ENCODE data around the gene SCRT2.

The SCRT2 gene

GRCh38 chr20:689947-690346 lies 14.3 kb upstream of the SCRT2 start:
- TF ChIP-seq ZNF274 (IDR thresholded peaks at IDR 0.05; ENCODE audit: low read depth, low read length), result no peak
- H3K4me3 ChIP-seq (ENCODE audit: low read length), result no peak overlapping the region

- no peak overlapping the region for H3K4me3 ChIP-seq (ENCODE audit: low read length)
- no peak for TF ChIP-seq ZNF274 (IDR thresholded peaks at IDR 0.05; ENCODE audit: low read depth, low read length)
Observed at GRCh38 chr20:689348-689747, 13.7 kb upstream of the SCRT2 start.

DNA sequence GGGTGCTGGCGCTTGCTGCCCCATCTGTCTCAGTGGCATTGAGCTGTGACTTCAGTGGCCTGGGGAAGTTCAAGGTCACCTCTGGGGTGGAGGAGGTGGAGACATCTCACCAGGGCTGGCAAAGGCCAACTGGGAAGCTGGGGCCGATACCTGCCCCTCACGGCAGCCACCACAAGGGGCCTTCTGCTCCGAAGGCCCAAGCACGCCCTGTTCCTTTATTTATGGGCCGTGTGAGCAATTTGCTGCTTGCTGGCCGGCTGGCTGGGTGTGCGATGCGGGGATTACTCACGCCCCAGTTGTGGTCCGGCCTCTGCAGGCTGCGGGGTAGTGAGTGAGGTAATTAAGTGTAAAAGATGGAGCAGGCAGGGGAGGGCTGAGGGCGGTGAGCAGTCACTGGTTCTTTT lies 13.2 kb upstream of the SCRT2 start:
- H3K4me3 ChIP-seq (ENCODE audit: low read length), result no peak overlapping the region
- TF ChIP-seq ZNF274 (IDR thresholded peaks at IDR 0.05; ENCODE audit: low read depth, low read length), result no peak

GRCh38 chr20:687468-688203 lies 12.0 kb upstream of the SCRT2 start:
- no peak overlapping the region for H3K4me3 ChIP-seq (ENCODE audit: low read length)
- no peak for TF ChIP-seq ZNF274 (IDR thresholded peaks at IDR 0.05; ENCODE audit: low read depth, low read length)

DNA sequence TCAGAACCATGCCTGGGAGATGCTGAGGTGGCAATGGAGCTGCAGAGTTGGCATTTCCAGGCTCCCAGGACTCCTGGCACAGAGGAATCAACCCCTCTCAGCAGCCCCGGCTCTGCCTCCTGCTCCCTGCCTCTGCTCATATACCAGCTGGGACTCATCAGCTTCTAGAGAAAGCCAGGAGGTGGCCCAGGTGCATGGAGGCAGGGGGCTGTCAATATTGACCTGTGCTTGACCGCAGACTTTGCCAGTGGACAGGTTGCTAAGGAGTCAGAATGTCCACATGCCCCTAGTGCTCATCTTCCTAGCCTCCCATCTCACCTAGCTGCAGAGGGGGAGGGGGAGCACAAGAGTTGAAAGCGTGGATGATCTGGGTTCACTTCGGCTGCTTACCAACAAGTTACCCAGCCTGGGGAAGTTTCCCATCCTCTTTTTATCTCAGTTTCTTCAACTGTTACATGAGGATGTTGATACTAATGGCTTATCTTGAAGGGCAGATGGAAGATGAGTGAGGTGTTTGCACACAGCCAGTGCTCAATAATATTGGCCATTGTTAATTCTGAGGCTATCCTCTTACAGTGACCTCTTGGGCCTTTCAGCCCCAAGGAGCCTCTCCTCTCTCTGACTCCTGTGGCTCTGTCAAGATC lies 9.2 kb upstream of the SCRT2 start:
- no peak overlapping the region for H3K4me3 ChIP-seq (ENCODE audit: low read length)
- TF ChIP-seq ZNF274 (IDR thresholded peaks at IDR 0.05; ENCODE audit: low read depth, low read length), result no peak

DNA sequence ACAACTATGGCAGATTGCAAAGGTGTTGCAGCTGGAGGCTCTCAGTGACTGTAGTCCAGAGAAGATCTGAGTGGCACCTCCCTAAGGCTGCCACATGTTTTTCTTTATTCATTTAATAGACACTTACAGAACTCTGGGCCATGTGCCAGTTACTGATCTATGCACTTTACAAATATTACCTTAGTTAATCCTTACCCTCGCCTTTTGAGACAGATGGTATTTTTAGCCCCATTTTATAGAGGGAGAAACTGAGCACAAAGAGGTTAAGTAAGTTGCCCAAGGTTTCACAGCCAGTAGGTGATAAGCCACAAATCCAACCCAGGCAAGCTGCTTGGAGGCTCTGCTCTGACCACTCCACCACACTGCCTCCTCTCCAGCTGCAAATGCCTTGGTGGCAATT lies 6.5 kb upstream of the SCRT2 start:
- H3K4me3 ChIP-seq (ENCODE audit: low read length), result no peak overlapping the region
- TF ChIP-seq ZNF274 (IDR thresholded peaks at IDR 0.05; ENCODE audit: low read depth, low read length), result no peak

DNA sequence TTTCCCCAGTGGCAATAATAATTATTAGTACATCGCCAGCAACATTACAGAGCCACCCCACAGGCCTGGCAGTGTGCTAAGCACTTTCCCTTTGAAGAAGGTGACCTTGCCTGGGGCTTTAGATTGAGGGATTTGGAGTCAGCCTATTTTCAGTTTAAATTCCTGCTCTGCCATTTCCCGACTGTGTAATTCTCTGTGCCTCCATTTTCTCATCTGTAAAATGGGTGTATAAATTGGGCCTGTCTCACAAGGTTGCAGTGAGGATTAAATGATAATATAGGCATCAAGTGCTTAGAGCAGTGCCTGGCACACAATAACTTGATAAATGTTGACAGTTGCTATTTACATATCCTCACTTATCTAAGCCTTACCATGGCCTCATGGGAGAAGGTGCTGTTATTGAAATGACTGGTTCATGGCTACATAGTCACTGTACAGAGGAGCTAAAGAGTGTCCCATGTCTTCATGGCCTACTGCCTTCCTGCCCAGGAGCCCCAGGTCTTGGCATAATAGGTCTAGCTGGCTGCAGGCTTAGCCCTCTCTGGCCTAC lies 5.1 kb upstream of the SCRT2 start:
- TF ChIP-seq ZNF274 (IDR thresholded peaks at IDR 0.05; ENCODE audit: low read depth, low read length), result no peak
- H3K4me3 ChIP-seq (ENCODE audit: low read length), result no peak overlapping the region

GRCh38 chr20:677957-678356 lies 2.4 kb upstream of the SCRT2 start:
- no peak for TF ChIP-seq ZNF274 (IDR thresholded peaks at IDR 0.05; ENCODE audit: low read depth, low read length)
- no peak overlapping the region for H3K4me3 ChIP-seq (ENCODE audit: low read length)

- TF ChIP-seq ZNF274 (IDR thresholded peaks at IDR 0.05; ENCODE audit: low read depth, low read length), result no peak
Observed at GRCh38 chr20:676967-677366, 1.4 kb upstream of the SCRT2 start.

DNA sequence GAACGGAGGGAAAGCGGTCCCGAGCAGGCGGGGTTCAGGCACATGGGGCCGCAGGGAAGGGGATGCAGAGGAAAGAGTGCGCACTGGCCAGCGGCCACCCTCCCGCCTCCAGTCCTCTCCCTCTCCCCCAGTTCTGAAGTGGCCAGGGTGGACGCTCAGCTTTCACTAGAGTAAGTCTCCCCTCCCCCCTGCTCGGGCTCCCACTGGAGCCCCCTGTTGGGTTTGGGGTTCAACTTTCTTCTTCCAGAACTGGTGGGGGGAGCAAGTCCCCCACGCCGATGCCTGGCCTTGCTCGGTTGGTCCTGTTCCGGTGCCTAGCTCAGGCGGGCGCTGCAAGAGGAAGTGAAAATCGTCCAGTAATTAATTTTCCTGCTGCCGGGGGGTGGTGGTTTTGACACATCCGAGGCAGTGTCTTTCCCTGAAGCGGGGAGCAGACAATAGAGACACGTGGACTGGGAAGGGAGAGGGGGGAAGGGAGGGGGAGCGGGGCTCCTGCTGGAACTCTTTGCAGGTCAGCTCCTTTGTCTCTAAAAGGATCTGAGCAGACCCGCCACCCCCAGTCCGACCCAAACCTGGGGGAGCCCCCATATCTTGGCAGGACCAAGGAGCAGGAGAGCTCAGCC lies 824 bp upstream of the SCRT2 start:
- no peak overlapping the region for H3K4me3 ChIP-seq (ENCODE audit: low read length)
- TF ChIP-seq ZNF274 (IDR thresholded peaks at IDR 0.05; ENCODE audit: low read depth, low read length), result no peak

More at GRCh38 chr20:676967-677366, 1.4 kb upstream of the SCRT2 start:
- no peak overlapping the region for H3K4me3 ChIP-seq (ENCODE audit: low read length)

DNA sequence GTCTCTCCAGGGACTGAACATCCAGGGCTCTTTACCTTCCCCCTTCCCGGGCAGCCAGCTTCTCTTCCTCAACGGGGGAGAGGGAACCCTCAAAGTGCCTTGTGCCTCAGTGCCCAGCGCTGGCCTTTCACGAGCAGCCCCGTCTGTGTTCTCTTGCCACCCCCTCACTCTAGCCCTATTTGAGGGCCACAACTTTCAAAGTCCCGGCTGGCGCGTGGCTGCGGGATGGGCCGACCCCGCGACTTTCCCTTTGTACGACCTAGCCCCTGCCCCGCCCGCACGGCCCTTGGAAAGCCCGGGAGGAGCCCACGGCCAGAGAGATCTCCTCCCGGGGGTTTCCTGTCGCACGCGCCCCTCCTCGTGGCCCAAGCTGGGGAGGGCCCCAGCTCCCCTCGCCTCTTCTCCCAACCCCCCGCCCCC lies 559 bp downstream of the SCRT2 start:
- no peak for TF ChIP-seq ZNF274 (IDR thresholded peaks at IDR 0.05; ENCODE audit: low read depth, low read length)
- H3K4me3 ChIP-seq (ENCODE audit: low read length), result no peak overlapping the region

GRCh38 chr20:673603-674001 lies 2.0 kb downstream of the SCRT2 start:
- TF ChIP-seq ZNF274 (IDR thresholded peaks at IDR 0.05; ENCODE audit: low read depth, low read length), result no peak
- H3K4me3 ChIP-seq (ENCODE audit: low read length), result no peak overlapping the region

DNA sequence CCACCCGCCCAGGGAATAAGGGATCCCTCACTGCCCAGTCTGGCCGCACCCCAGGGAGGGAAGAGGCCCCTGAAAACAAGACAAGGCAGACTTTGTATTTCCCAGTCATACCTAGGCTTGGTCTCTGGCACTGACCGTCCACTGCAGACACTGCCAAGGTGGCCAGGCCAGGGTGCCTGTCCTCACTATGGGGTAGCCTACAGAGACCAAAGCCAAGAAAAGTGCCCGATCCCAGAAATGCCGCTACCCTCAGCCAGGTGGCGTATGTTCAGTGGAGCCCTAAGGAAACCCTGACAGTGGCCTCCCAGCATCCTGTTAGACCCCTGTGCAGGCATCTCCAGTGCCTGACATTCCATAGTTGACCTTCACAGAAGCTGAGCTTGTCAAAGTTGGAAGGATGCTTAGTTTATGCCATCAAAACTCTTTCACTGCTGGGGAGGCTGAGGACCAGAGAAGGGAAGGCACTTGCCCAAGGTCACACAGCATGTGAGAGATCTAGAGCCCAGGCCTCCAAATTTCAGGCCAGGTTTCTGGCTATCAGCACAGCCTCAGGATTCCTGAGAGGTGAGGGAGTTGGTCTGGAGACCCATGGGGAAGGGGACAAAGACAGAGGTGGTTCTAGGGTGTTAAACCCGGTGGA lies 2.5 kb downstream of the SCRT2 start:
- TF ChIP-seq ZNF274 (IDR thresholded peaks at IDR 0.05; ENCODE audit: low read depth, low read length), result no peak
- H3K4me3 ChIP-seq (ENCODE audit: low read length), result no peak overlapping the region

GRCh38 chr20:671252-672030 lies 4.2 kb downstream of the SCRT2 start:
- H3K4me3 ChIP-seq (ENCODE audit: low read length), result no peak overlapping the region
- TF ChIP-seq ZNF274 (IDR thresholded peaks at IDR 0.05; ENCODE audit: low read depth, low read length), result no peak
